ENCODE results near the gene CAPN10. TPM values are rescaled to one million over a fixed set of nuclear protein-coding genes. Genes with fewer than 3 reads are reported as not detected.

Gene CAPN10
- total and polyA plus RNA-seq, 3 donors from 2014 or later = 29.8 to 104 (median 66.5) TPM

DNA sequence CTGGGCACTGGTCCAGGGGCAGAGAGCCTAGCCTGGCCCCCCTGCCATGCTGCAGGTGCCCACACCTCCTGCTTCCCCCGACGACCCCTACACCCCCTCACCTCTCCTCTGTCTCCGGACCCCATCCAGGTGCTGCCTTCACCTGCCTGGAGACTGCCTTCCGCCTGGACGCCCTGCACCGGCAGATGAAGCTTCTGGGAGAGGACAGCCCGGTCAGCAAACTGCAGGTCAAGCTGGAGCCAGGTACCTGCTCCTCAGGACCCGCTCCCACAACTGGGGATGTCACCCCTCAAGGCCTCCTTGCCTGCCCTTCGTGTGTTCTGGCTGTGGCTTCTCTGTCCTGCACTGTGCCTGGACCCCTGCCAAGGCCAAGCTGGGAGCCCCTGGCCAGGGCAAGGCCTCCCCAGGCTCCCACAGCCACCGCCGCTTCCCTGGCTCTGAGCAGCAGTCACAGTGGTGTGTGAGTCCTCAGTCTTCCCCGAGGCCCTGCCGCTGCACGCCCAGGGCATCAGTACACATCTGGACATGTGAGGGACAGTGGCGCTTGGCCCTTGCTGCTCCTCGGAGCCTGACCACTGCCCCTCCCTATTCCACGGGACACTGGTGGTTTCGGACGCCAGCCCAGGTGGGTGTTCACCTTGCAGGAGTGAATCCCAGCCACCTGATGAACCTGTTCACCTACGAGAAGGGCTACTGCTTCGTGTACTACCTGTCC, 12.0 kb upstream of the CAPN10 start:
- Histone ChIP-seq H3K27me3 (no peaks in the 10 kb centered on the region), H3K9me3 (no peaks in the 10 kb centered on the region), H3K27ac (no peak overlapping the region), H3K4me3 (no peak overlapping the region), H3K4me1 (peaks cover 8% of the 10 kb centered on the region), H3K36me3 (ENCODE audit: low read depth, missing control alignments) (no peaks in the 10 kb centered on the region)
- no peak for DNase-seq
- TF ChIP-seq, protein P1, sequence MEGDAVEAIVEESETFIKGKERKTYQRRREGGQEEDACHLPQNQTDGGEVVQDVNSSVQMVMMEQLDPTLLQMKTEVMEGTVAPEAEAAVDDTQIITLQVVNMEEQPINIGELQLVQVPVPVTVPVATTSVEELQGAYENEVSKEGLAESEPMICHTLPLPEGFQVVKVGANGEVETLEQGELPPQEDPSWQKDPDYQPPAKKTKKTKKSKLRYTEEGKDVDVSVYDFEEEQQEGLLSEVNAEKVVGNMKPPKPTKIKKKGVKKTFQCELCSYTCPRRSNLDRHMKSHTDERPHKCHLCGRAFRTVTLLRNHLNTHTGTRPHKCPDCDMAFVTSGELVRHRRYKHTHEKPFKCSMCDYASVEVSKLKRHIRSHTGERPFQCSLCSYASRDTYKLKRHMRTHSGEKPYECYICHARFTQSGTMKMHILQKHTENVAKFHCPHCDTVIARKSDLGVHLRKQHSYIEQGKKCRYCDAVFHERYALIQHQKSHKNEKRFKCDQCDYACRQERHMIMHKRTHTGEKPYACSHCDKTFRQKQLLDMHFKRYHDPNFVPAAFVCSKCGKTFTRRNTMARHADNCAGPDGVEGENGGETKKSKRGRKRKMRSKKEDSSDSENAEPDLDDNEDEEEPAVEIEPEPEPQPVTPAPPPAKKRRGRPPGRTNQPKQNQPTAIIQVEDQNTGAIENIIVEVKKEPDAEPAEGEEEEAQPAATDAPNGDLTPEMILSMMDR (IDR thresholded peaks at IDR 0.05) = no peak
- no peak for TF ChIP-seq POLR2A (IDR thresholded peaks at IDR 0.05)
- WGBS, 2 donors = 87 to 91% methylated on average over 11 to 21 of the region's 21 CpGs
- intact Hi-C loops (cut with DNase I; ENCODE audit: low total_unique reads) = no loop called here

DNA sequence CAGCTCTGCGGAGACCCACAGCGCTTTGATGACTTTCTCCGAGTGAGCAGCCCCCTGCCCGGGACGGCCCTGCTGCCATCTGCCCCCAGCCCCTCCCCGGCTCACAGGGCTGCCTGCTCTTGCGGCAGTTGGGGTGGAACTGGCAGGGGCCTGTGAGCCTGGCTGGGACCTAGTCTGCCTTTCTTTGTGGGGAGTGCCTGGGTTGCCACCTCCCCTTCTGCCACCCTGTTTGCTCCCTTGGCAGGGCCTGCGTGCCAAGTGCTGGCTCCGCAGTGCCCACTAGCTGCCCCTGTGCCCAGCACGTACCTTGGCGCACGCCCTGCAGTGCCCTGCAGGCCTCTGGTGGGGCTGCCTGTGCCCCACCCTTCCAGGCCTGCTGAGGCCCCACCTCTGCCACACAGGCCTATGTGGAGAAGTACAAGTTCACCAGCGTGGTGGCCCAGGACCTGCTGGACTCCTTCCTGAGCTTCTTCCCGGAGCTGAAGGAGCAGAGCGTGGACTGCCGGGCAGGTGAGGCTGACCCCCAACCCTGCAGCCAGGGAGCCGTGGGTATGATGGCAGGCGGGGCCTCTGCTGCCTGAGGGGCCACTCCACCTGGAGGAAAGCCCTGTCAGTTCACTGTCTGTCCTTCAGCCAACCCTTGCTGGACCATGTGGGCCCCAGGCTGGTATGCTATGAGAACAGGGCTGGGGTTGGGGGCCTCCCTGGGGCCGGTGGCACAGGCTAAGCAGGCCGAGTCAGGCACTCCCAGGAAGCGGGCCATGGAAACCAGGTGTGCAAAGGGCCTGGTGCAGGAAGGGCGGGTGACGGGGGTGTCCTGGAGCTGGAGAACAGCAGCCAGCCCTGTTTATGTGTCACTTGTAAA, 11.2 kb upstream of the CAPN10 start:
- no peaks in the 10 kb centered on the region for H3K36me3 ChIP-seq (ENCODE audit: low read depth, missing control alignments)
- TF ChIP-seq, protein P1 (IDR thresholded peaks at IDR 0.05) = no peak
- TF ChIP-seq POLR2A (IDR thresholded peaks at IDR 0.05) = no peak
- H3K9me3 ChIP-seq = no peaks in the 10 kb centered on the region
- intact Hi-C loops (cut with DNase I; ENCODE audit: low total_unique reads) = no loop called here
- no peaks in the 10 kb centered on the region for H3K27me3 ChIP-seq
- H3K4me3 ChIP-seq = no peak overlapping the region
- H3K27ac ChIP-seq = no peak overlapping the region
- WGBS, 2 donors = 81 to 85% methylated on average over 6 to 23 of the region's 23 CpGs
- no peak for DNase-seq
- peaks cover 5% of the 10 kb centered on the region for H3K4me1 ChIP-seq

DNA sequence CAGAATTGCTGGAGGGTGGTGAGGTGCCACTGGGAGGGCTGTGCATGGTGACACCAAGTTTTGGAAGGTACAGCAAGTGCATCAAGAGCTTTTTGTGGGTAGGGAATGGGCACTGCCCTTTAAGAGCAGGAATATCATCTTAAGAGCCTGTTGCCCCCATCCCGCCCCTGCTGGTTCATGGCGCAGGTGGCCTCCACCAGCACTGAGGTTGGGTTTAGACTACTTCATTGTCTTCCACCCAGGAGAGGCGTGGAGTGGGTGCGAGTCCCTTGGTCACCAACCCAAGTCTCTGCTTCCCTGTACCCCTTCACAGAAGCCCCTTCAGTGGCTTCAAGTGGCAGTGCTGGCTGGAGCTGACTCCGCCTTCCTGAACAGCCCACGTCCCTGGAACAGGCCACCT, 10.5 kb upstream of the CAPN10 start:
- H3K9me3 ChIP-seq = no peaks in the 10 kb centered on the region
- no peaks in the 10 kb centered on the region for H3K36me3 ChIP-seq (ENCODE audit: low read depth, missing control alignments)
- no peak for TF ChIP-seq POLR2A (IDR thresholded peaks at IDR 0.05)
- TF ChIP-seq, protein P1 (IDR thresholded peaks at IDR 0.05) = no peak
- H3K4me1 ChIP-seq = no peaks in the 10 kb centered on the region
- no peak for DNase-seq
- WGBS, 2 donors = 84 to 100% methylated on average over 3 to 6 of the region's 6 CpGs
- H3K27me3 ChIP-seq = no peaks in the 10 kb centered on the region
- H3K27ac ChIP-seq = no peak overlapping the region
- no peak overlapping the region for H3K4me3 ChIP-seq
- intact Hi-C loops (cut with DNase I; ENCODE audit: low total_unique reads) = no loop called here

DNA sequence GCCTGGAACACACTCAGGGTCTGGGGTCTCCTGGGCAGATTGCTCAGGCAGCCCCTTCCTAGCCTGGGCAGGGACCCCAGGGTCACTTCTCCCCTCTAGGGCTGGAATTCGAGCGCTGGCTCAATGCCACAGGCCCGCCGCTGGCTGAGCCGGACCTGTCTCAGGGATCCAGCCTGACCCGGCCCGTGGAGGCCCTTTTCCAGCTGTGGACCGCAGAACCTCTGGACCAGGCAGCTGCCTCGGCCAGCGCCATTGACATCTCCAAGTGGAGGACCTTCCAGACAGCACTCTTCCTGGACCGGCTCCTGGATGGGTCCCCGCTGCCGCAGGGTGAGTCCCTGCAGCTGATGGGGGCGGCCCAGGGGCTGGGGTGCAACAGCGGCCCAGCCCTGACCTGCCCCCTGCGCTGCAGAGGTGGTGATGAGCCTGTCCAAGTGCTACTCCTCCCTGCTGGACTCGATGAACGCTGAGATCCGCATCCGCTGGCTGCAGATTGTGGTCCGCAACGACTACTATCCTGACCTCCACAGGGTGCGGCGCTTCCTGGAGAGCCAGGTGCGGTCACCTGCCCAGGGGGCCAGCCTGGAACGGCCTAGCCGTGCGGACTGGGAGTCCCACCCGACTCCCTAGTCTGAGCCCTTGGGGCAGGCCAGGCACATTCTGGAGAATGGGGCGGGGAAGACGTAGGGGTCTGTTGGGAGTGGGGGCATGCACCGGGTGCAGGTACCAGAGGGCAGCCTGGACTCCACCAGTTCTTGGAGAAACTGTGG, 9.9 kb upstream of the CAPN10 start:
- no peak overlapping the region for H3K27ac ChIP-seq
- intact Hi-C loops (cut with DNase I; ENCODE audit: low total_unique reads) = no loop called here
- no peak overlapping the region for H3K4me3 ChIP-seq
- no peaks in the 10 kb centered on the region for H3K9me3 ChIP-seq
- DNase-seq = no peak
- H3K4me1 ChIP-seq = no peaks in the 10 kb centered on the region
- 91 to 100% methylated on average over 2 to 27 of the region's 32 CpGs for WGBS, 2 donors
- no peaks in the 10 kb centered on the region for H3K36me3 ChIP-seq (ENCODE audit: low read depth, missing control alignments)
- no peaks in the 10 kb centered on the region for H3K27me3 ChIP-seq
- no peak for TF ChIP-seq POLR2A (IDR thresholded peaks at IDR 0.05)
